Natural killer cell (primary cell): ENCODE results near the gene NAE1. TPM values are rescaled to one million over a fixed set of nuclear protein-coding genes. Genes with fewer than 3 reads are reported as not detected.
A peak's percentile ranks its signal among the peaks of the same experiment; 100 is the strongest.

Experiments used
- ATAC-seq, 3 donors: fragments of 150-1000 bp in 2 of 3; fragments of 200-7000 bp in 1 of 3; cut with Tn5 transposase; 1 replicate in 1 of 3; 2 replicates in 2 of 3; pipeline ENCODE4 v1.10.0; 2021; ENCODE audit warnings: mild to moderate bottlenecking in 2 of 3, moderate library complexity in 2 of 3
- DNase-seq, 2 donors: peaks; one replicate each; pipeline versions ENCODE4 v3.0.0 to v3.0.0-alpha.2; 2013 to 2021; ENCODE audit warnings: mixed read lengths in 1 of 2
- H3K27ac ChIP-seq: one replicate; pipeline ENCODE4 v1.5.1; 2013; ENCODE audit warnings: mild to moderate bottlenecking, low read length
- H3K27me3 ChIP-seq: one replicate; pipeline ENCODE4 v1.6.1; 2013; ENCODE audit warnings: low read length; ENCODE audit not compliant: control insufficient read depth, insufficient read depth
- H3K36me3 ChIP-seq: one replicate; pipeline ENCODE4 v1.6.1; 2013; ENCODE audit warnings: low read length; ENCODE audit not compliant: control insufficient read depth, insufficient read depth
- H3K4me1 ChIP-seq: one replicate; pipeline ENCODE4 v1.6.1; 2013; ENCODE audit warnings: low read length; ENCODE audit not compliant: control insufficient read depth, insufficient read depth
- H3K4me3 ChIP-seq: one replicate; pipeline ENCODE4 v1.5.1; 2013; ENCODE audit warnings: low read length
- H3K9me3 ChIP-seq: one replicate; pipeline ENCODE4 v1.6.1; 2013; ENCODE audit warnings: low read length; ENCODE audit not compliant: control insufficient read depth, insufficient read depth
- H3K27ac Mint-ChIP-seq, 2 donors: one replicate each; pipeline ENCODE4 v1.8.0; 2022; ENCODE audit warnings: mild to moderate bottlenecking in 2 of 2, mixed read lengths in 2 of 2, moderate library complexity in 1 of 2
- H3K27me3 Mint-ChIP-seq, 2 donors: one replicate each; pipeline ENCODE4 v1.8.0; 2022; ENCODE audit warnings: low read depth in 2 of 2, mixed read lengths in 2 of 2
- H3K36me3 Mint-ChIP-seq: one replicate; pipeline ENCODE4 v1.8.0; 2022; ENCODE audit warnings: mixed read lengths
- H3K4me1 Mint-ChIP-seq, 2 donors: one replicate each; pipeline ENCODE4 v1.8.0; 2022; ENCODE audit warnings: mixed read lengths in 2 of 2
- H3K4me3 Mint-ChIP-seq: one replicate; pipeline ENCODE4 v1.8.0; 2022; ENCODE audit warnings: mild to moderate bottlenecking, moderate library complexity, mixed read lengths
- H3K9me3 Mint-ChIP-seq, 2 donors: one replicate each; pipeline ENCODE4 v1.8.0; 2022; ENCODE audit warnings: mixed read lengths in 2 of 2
- CTCF ChIP-seq: fragments of 200-600 bp; IDR thresholded peaks from one replicate; pipeline ENCODE4 v1.8.0; 2022; ENCODE audit warnings: antibody characterized with exemption
- WGBS: methylation state at CpG from one replicate; pipeline ENCODE4 v1.1.7; 2013; ENCODE audit warnings: missing lambda C conversion rate; ENCODE audit not compliant: insufficient coverage; 5-methylcytosine and 5-hydroxymethylcytosine counted together
- intact Hi-C: fragments of 100-400 bp; cut with micrococcal nuclease; formaldehyde crosslinking; loops from one replicate; pipeline ENCODE4 v1.14.2; 2022
- total RNA-seq, 4 donors: library from RNA; stranded (reverse); fragments of 120-200 nt in 1 of 4; gene quantifications; one replicate each; pipeline versions ENCODE4 v1.2.3 to v1.2.4, GENCODE V29; 2013 to 2022

The NAE1 gene
- total RNA-seq, result 10 to 100 TPM; 77.3 to 97.0 (median 78.5) TPM
- 77.6 TPM for total RNA-seq (2013)

DNA sequence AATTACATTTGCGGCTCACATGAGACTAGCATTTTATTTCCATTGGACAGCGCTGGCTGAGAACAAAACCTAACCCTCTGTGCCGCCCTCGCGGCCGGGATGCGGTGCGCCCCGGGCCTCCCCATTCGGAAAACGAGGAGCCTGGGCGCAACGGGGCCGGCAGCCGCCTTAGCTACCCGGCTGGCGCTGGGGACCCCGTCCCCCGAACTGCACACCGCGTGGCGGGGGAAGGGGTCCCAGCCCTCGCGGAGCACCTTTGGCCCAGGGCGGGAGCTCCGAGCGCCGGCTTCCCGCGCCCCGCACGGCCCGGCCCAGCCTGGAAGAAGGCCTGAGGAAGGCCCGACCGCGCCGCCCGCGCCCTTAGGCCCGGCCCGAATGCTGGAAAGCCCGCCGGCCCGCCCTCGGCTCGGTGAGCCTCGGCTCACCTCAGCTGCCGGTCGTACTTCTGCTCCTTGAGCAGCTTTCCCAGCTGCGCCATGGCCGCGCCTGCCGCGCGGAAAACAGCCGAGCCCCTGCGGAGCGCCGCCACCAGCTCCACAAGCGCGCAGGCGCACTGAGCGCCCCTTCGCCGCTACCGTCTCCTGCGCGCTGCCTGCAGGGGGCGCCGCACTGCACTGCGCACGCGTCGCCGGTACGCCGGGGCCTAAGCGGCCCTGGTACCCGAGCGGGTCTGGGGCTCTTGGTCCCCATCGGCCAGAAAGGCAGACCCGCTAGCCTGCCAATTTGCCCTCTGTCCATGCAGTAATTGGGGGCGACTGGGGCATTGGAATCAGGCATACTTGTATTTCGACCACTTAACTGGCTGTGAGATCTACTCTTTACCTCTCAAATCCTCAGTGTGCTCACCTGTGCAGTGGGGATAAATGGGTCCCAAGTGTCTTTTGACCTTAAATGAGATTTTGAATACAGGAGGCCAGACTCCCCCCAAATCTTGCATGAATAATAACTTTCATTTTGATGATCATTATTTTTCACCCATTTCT, at the start of gene NAE1:
Gene NAE1, minus strand, starts transcription at position 555 of the 983 bp plus-strand sequence. Its CDS starts 77 bp downstream, at position 478.
- Mint-ChIP-seq H3K4me3 (peak within 1 kb of the TSS; percentile 80), H3K36me3 (peaks cover 9% of the 10 kb centered on the region), H3K9me3 (no peaks in the 10 kb centered on the region), H3K4me1 (peaks cover 26 to 27% of the 10 kb centered on the region in 2 donors), H3K27me3 (no peaks in the 10 kb centered on the region), H3K27ac (peak within 1 kb of the TSS; percentile 75)
- ATAC-seq (peak; percentile 97 to 98 (median 97)), DNase-seq (peak; percentile 92 to 97)
- H3K9me3 ChIP-seq, result no peaks in the 10 kb centered on the region
- no peaks in the 10 kb centered on the region for H3K27me3 ChIP-seq
- peak within 1 kb of the TSS; percentile 26 for H3K27ac ChIP-seq
- H3K4me1 ChIP-seq, result peaks cover 16% of the 10 kb centered on the region
- H3K4me3 ChIP-seq, result peak within 1 kb of the TSS; percentile 65
- TF ChIP-seq CTCF, result peak; percentile 98
- intact Hi-C loops, result loop anchor here (1.0 kb wide), 1 partner anchor 38 kb away; no protein-coding TSS in a partner anchor
- under 1% methylated on average over 84 of the region's 84 CpGs for WGBS
- H3K36me3 ChIP-seq, result peaks cover 16% of the 10 kb centered on the region

- Histone ChIP-seq H3K4me1 (peaks cover 46% of the 10 kb centered on the region), H3K27ac (no peak overlapping the region), H3K36me3 (no peaks in the 10 kb centered on the region), H3K4me3 (no peak overlapping the region), H3K27me3 (no peaks in the 10 kb centered on the region), H3K9me3 (no peaks in the 10 kb centered on the region)
- H3K4me1 Mint-ChIP-seq, result peaks cover 42% of the 10 kb centered on the region in 2 donors
- H3K9me3 Mint-ChIP-seq, result no peaks in the 10 kb centered on the region
- peak in 1 of 3 donors; percentile 19 for ATAC-seq
- H3K27ac Mint-ChIP-seq, result peak overlapping the region; percentile 82 to 85
- intact Hi-C loops, result loop anchor here (10.0 kb wide), 1 partner anchor 273 kb away; the partner anchor contains the start of gene CMTM3
- 23% methylated on average over 5 of the region's 5 CpGs for WGBS
- DNase-seq, result peak in 1 of 2 donors; percentile 19
- H3K4me3 Mint-ChIP-seq, result peak overlapping the region; percentile 73
- TF ChIP-seq CTCF, result no peak
- H3K36me3 Mint-ChIP-seq, result no peaks in the 10 kb centered on the region
- H3K27me3 Mint-ChIP-seq, result no peaks in the 10 kb centered on the region
Measured at GRCh38 chr16:66878067-66878466, 47.3 kb upstream of the NAE1 start.

- WGBS, result no CpG with 5 or more reads among the region's 1 CpG
- no peaks in the 10 kb centered on the region for H3K36me3 ChIP-seq
- no peaks in the 10 kb centered on the region for H3K27me3 ChIP-seq
- no peak for TF ChIP-seq CTCF
- peak in 1 of 2 donors; percentile 30 for DNase-seq
- intact Hi-C loops, result loop anchor here (5.0 to 10.0 kb wide), 2 partner anchors 147 to 269 kb away; partner anchors contain the start of gene CMTM3
- H3K4me3 ChIP-seq, result no peak overlapping the region
- Mint-ChIP-seq H3K27me3 (no peaks in the 10 kb centered on the region), H3K27ac (peak overlapping the region; percentile 88 to 94), H3K36me3 (no peaks in the 10 kb centered on the region), H3K9me3 (no peaks in the 10 kb centered on the region), H3K4me3 (peak overlapping the region; percentile 66), H3K4me1 (peaks cover 29 to 40% of the 10 kb centered on the region in 2 donors)
- no peaks in the 10 kb centered on the region for H3K9me3 ChIP-seq
- no peak for ATAC-seq
- peak overlapping the region; percentile 56 for H3K27ac ChIP-seq
- H3K4me1 ChIP-seq, result peaks cover 41% of the 10 kb centered on the region
Measured at GRCh38 chr16:66874079-66874775, 43.5 kb upstream of the NAE1 start.
